Body of pancreas (tissue), 4 donors: ENCODE measurements around the gene LACTBL1.

ENCODE experiments used
- CTCF ChIP-seq, 7 experiments: fragments of 450-650 bp in 4 of 7; fragments of 200-600 bp in 3 of 7; sonication (generic) in 3 of 7; IDR thresholded peaks; one replicate each; pipeline ENCODE4 v1.5.1; 2016 to 2019; ENCODE audit warnings: antibody characterized with exemption in 7 of 7
- POLR2A ChIP-seq, 3 donors: fragments of 450-650 bp; IDR thresholded peaks; one replicate each; pipeline ENCODE4 v1.6.1; 2016; ENCODE audit warnings: antibody characterized with exemption in 3 of 3, mild to moderate bottlenecking in 2 of 3

- TF ChIP-seq CTCF (IDR thresholded peaks at IDR 0.05) (no peak), POLR2A (IDR thresholded peaks at IDR 0.05) (no peak)
Observed at GRCh38 chr1:22918644-22919043, 54.0 kb downstream of the LACTBL1 start.
